Duodenal mucosa (tissue), 2 donors: ENCODE data around the gene IL36A.

ENCODE experiments used
- H3K27ac ChIP-seq: one replicate; pipeline ENCODE4 v1.7.0; 2013; ENCODE audit warnings: low read depth, low read length
- H3K27me3 ChIP-seq, 2 donors: one replicate each; pipeline ENCODE4 v1.7.0; 2013; ENCODE audit warnings: low read length in 2 of 2, control low read depth in 1 of 2; ENCODE audit not compliant: insufficient read depth in 2 of 2, control insufficient read depth in 1 of 2
- H3K36me3 ChIP-seq, 2 donors: one replicate each; pipeline ENCODE4 v1.7.0; 2013; ENCODE audit warnings: low read length in 2 of 2, control low read depth in 1 of 2; ENCODE audit not compliant: insufficient read depth in 2 of 2, control insufficient read depth in 1 of 2
- H3K4me1 ChIP-seq, 2 donors: one replicate each; pipeline ENCODE4 v1.7.0; 2013; ENCODE audit warnings: low read length in 2 of 2, control low read depth in 1 of 2; ENCODE audit not compliant: insufficient read depth in 2 of 2, control insufficient read depth in 1 of 2
- H3K4me3 ChIP-seq, 2 donors: one replicate each; pipeline ENCODE4 v1.7.0; 2013; ENCODE audit warnings: low read length in 2 of 2, low read depth in 1 of 2
- H3K9ac ChIP-seq, 2 donors: one replicate each; pipeline ENCODE4 v1.7.0; 2013; ENCODE audit warnings: low read length in 2 of 2, low read depth in 1 of 2
- H3K9me3 ChIP-seq, 2 donors: one replicate each; pipeline ENCODE4 v1.7.0; 2013; ENCODE audit warnings: low read length in 2 of 2, control low read depth in 1 of 2; ENCODE audit not compliant: control insufficient read depth in 1 of 2

IL36A gene

DNA sequence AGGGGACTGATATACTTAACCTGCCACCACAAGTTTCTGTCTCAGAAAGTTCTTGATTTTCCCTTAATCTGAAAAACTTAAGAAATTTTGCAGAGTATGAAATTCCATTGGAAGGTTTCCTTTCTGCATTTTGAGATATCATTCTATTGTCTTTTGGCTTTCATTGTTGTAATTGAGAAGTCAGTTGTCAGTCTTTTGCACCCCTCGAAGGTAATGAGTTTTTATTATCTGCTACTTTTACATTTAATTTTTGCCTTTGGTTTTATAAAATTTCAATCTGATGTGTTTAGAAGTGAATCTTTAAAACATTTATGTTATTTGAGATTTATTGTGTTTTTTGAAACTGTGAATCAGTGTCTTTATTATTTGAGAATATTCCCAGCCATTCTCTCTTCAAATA lies 4.8 kb upstream of the IL36A start:
- H3K4me3 ChIP-seq = no peak overlapping the region
- no peak overlapping the region for H3K27ac ChIP-seq
- H3K27me3 ChIP-seq = peaks cover 0 to 4% of the 10 kb centered on the region in 2 donors
- H3K36me3 ChIP-seq = no peaks in the 10 kb centered on the region
- no peaks in the 10 kb centered on the region for H3K4me1 ChIP-seq
- no peak overlapping the region for H3K9ac ChIP-seq
- H3K9me3 ChIP-seq = peaks cover 5 to 21% of the 10 kb centered on the region in 2 donors

DNA sequence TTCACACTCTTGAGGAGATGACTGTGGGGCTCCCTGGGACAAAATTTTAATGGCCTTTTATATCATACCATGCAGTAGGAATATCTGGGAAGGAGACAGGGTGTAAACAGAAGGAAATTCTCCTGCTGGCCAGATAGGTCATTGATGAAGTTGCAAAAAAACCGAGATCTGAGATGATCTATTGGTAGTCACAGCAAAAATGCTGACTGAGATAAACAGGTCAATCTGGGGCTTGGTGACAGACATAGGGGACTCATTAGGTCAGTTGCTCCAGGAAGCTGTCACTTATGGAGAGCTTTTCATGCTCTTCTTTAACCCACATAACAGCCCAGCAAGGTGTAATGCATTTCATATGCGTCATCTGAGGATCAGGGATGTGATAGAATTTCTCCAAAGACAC lies 2.6 kb upstream of the IL36A start:
- H3K4me1 ChIP-seq = no peaks in the 10 kb centered on the region
- H3K9ac ChIP-seq = no peak overlapping the region
- no peak overlapping the region for H3K27ac ChIP-seq
- no peaks in the 10 kb centered on the region for H3K36me3 ChIP-seq
- H3K27me3 ChIP-seq = peaks cover 0 to 4% of the 10 kb centered on the region in 2 donors
- peaks cover 5 to 21% of the 10 kb centered on the region in 2 donors for H3K9me3 ChIP-seq
- no peak overlapping the region for H3K4me3 ChIP-seq

DNA sequence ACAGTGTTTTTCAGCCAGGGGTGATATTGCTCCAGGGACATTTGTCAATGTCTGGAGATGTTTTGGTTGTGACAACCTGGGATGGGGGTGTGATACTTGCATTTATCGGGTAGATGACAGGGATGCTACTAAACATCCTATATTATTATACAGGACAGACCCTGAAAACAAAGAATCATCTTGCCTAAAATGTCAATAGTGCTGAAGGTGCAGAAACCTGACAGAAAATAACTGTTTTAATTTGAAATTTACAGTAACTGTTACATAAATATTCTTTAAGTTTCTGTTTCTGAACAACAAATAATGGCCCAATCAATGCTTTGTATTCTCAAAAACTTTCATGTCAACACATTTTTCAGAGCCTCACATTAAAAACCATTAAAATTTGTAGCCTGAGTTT lies 2.0 kb downstream of the IL36A start:
- Histone ChIP-seq H3K4me3 (no peak overlapping the region), H3K36me3 (no peaks in the 10 kb centered on the region), H3K9me3 (no peaks in the 10 kb centered on the region), H3K9ac (no peak overlapping the region), H3K4me1 (no peaks in the 10 kb centered on the region), H3K27me3 (peaks cover 0 to 4% of the 10 kb centered on the region in 2 donors), H3K27ac (no peak overlapping the region)

DNA sequence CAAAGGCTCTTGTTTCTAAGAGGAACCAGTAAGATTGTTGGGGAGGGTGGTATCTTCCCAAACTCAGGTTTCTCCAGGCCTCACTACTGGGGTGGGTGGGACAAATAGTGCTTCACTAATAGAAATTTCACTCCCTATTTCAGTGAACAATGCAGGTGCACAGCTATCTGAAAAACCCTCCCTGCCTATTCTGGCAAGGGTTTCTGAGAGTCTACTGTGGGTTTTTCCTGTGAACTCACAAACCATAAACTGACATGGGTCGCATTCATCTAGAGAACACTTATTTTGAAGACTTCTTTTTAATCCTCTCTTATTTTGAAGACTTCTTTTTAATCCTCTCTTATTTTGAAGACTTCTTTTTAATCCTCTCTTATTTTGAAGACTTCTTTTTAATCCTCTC lies 4.4 kb downstream of the IL36A start:
- H3K4me3 ChIP-seq = no peak overlapping the region
- H3K36me3 ChIP-seq = no peaks in the 10 kb centered on the region
- H3K27ac ChIP-seq = no peak overlapping the region
- no peaks in the 10 kb centered on the region for H3K27me3 ChIP-seq
- H3K4me1 ChIP-seq = no peaks in the 10 kb centered on the region
- H3K9me3 ChIP-seq = no peaks in the 10 kb centered on the region
- H3K9ac ChIP-seq = no peak overlapping the region

DNA sequence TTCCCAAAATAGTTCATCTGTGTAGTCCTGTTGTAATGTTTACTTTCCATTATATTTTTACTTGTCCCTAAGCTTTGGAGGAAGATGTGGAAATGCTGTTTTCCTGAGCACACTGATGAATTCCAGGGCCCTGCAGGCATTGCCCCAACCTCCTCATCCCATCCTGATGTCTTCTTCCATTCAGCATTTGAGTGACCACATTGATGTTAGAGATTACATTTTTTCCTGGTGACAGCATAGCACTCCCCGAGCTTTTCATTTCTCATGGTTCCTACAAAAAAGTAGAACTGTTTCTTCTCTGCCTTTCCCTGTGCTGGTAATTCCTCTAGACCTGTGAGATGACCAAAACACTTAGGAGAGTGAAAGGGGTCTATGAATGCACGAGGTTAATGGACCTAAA lies 4.8 kb downstream of the IL36A start:
- H3K36me3 ChIP-seq = no peaks in the 10 kb centered on the region
- H3K27me3 ChIP-seq = no peaks in the 10 kb centered on the region
- no peak overlapping the region for H3K9ac ChIP-seq
- H3K9me3 ChIP-seq = no peaks in the 10 kb centered on the region
- no peak overlapping the region for H3K27ac ChIP-seq
- H3K4me1 ChIP-seq = no peaks in the 10 kb centered on the region
- no peak overlapping the region for H3K4me3 ChIP-seq

DNA sequence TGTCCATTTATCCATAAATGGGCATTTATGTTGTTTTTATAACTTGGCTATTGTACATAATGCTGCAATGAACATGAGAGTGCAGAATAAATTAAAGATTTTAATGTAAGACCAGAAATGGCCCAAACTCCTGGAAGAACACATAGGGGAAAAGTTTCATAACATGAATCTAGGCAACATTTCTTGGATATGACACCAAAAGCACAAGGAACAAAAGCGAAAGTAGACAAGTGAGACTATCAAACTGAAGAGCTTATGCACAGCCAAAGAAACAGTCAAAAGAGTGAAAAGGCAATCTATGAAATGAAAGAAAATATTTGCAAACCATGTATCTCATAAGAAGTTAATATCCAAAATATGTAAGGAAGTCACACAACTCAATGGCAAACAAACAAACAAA lies 5.8 kb downstream of the IL36A start:
- no peaks in the 10 kb centered on the region for H3K4me1 ChIP-seq
- H3K9me3 ChIP-seq = no peaks in the 10 kb centered on the region
- H3K4me3 ChIP-seq = no peak overlapping the region
- no peaks in the 10 kb centered on the region for H3K27me3 ChIP-seq
- H3K27ac ChIP-seq = no peak overlapping the region
- H3K9ac ChIP-seq = no peak overlapping the region
- no peaks in the 10 kb centered on the region for H3K36me3 ChIP-seq

DNA sequence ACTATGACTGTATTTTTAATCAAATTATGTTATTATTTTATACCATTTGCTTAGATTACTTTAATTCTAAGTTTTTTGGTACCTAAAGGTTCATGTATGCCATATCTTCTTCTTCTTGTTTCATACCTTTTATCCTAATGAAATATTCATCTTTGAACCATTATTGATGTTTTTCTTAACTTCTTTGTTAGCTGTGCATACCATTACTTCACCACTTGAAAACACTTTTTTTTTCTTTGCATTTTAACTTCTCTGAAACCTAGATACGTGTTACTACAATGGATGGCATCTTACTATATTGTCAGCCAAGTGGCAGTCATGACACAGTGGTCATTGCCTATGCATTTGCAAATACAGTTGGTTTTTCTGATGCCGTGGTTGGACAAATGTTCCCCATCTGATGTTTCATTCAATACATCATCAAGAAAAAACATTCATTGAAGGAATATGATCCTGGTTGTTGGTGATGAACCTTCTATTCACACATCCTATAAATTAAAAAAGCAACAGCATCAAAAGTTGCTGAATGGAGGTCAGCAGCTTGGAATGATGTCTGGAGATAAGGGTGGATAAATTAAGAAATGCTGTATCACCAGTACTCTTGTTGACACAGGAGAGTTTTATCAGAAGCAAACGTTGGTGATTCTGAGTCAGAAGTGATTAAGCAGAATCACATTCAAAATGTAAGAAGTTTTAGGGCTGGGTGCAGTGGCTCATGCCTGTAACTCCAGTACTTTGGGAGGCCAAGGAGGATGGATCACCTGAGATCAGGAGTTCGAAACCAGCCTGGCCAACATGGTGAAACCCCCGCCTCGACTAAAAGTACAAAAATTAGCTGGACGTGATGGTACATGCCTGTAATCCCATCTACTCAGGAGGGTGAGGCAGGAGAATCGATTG lies 7.4 kb downstream of the IL36A start:
- H3K27me3 ChIP-seq = peaks cover 0 to 5% of the 10 kb centered on the region in 2 donors
- no peak overlapping the region for H3K4me3 ChIP-seq
- no peak overlapping the region for H3K27ac ChIP-seq
- no peaks in the 10 kb centered on the region for H3K36me3 ChIP-seq
- no peak overlapping the region for H3K9ac ChIP-seq
- H3K9me3 ChIP-seq = no peaks in the 10 kb centered on the region
- no peaks in the 10 kb centered on the region for H3K4me1 ChIP-seq

DNA sequence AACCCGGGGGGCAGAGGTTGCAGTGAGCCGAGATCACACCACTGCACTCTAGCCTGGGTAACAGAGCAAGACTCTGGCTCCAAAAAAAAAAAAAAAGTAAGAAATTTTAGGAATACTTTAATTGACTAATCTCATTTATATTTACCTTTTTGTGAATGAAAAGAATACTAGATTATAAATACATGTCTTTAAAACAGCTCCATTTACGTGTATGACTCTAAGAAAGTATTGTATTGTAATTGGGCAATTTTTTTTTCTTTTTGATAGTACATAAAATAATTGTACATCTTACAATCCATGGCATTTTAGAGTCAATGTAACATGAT lies 8.0 kb downstream of the IL36A start:
- no peaks in the 10 kb centered on the region for H3K9me3 ChIP-seq
- H3K27me3 ChIP-seq = peaks cover 0 to 7% of the 10 kb centered on the region in 2 donors
- no peaks in the 10 kb centered on the region for H3K4me1 ChIP-seq
- no peak overlapping the region for H3K27ac ChIP-seq
- H3K36me3 ChIP-seq = no peaks in the 10 kb centered on the region
- H3K9ac ChIP-seq = no peak overlapping the region
- no peak overlapping the region for H3K4me3 ChIP-seq

DNA sequence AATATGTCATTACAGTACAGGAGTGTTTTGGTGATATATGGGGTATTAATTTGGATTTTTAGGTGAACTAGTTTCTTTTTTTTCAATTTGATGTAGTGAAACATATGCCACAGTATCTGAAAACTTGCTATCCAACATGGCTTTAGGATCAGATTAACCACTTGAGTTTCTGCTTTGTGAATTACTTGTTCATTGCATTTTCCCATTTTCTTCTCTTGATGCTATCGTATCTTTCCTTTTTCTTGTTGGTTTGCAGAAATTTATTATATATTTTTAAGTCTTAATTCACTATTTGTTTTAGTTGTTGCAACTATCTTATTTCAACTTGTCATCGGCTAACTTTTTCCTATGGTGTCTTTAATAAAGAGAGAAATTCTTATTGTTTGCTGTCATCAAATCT lies 8.8 kb downstream of the IL36A start:
- Histone ChIP-seq H3K27me3 (peaks cover 0 to 7% of the 10 kb centered on the region in 2 donors), H3K36me3 (no peaks in the 10 kb centered on the region), H3K27ac (no peak overlapping the region), H3K9me3 (no peaks in the 10 kb centered on the region), H3K9ac (no peak overlapping the region), H3K4me1 (no peaks in the 10 kb centered on the region), H3K4me3 (no peak overlapping the region)

DNA sequence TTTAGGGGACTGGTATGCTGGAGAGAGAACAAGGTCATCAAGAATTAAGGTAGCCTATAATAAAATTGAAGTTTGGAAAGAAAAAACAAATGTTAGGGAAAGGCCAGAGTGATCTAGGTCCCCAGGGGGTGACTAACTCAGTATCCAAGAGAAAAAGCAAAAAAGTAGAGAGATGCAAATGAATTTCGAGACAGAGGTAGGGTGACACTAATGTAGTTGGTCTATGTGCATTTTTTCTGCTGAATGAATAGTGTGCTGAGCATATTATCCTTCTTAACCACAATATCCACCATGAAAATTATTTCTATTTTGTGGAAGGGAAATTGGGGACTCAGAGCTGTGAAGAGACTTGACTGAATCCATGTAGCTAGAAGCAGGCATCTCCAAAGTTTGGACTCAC lies 9.8 kb downstream of the IL36A start:
- H3K4me3 ChIP-seq = no peak overlapping the region
- H3K27ac ChIP-seq = no peak overlapping the region
- no peaks in the 10 kb centered on the region for H3K4me1 ChIP-seq
- H3K27me3 ChIP-seq = peaks cover 0 to 7% of the 10 kb centered on the region in 2 donors
- H3K9me3 ChIP-seq = no peaks in the 10 kb centered on the region
- H3K9ac ChIP-seq = no peak overlapping the region
- H3K36me3 ChIP-seq = no peaks in the 10 kb centered on the region
